Smooth muscle cell (in vitro differentiated cells): ENCODE measurements around the gene SMARCA5. TPM values are rescaled to one million over a fixed set of nuclear protein-coding genes. Genes with fewer than 3 reads are reported as not detected.

ENCODE experiments used
- DNase-seq: peaks from one replicate; lab custom pipeline; 2025; ENCODE audit not compliant: unreplicated experiment; lab: John Stamatoyannopoulos, UW
- H2AFZ ChIP-seq: fragments of 200-600 bp; sonication (generic); 2 replicates; pipeline ENCODE4 v1.6.0; 2016; ENCODE audit warnings: antibody characterized with exemption, low read depth, mild to moderate bottlenecking
- H3F3A ChIP-seq: fragments of 200-600 bp; sonication (generic); 2 replicates; pipeline ENCODE4 v1.6.0; 2017; ENCODE audit warnings: antibody characterized with exemption, low read depth
- H3K27ac ChIP-seq: fragments of 200-600 bp; sonication (generic); 2 replicates; pipeline ENCODE4 v1.5.1; 2016; ENCODE audit warnings: low read depth, mild to moderate bottlenecking
- H3K27me3 ChIP-seq: fragments of 200-600 bp; sonication (generic); 2 replicates; pipeline ENCODE4 v1.6.1; 2016; ENCODE audit warnings: low read depth, mild to moderate bottlenecking
- H3K36me3 ChIP-seq: fragments of 200-600 bp; sonication (generic); 2 replicates; pipeline ENCODE4 v1.5.1; 2016; ENCODE audit warnings: low read depth
- H3K4me1 ChIP-seq: fragments of 200-600 bp; sonication (generic); 2 replicates; pipeline ENCODE4 v1.5.1; 2016; ENCODE audit warnings: low read depth
- H3K4me2 ChIP-seq: fragments of 200-600 bp; sonication (generic); 2 replicates; pipeline ENCODE4 v1.6.0; 2016; ENCODE audit warnings: mild to moderate bottlenecking
- H3K4me3 ChIP-seq: fragments of 200-600 bp; sonication (generic); 2 replicates; pipeline ENCODE4 v1.5.1; 2016; ENCODE audit warnings: mild to moderate bottlenecking
- H3K79me2 ChIP-seq: fragments of 200-600 bp; sonication (generic); 2 replicates; pipeline ENCODE4 v1.6.0; 2016; ENCODE audit warnings: low read depth, mild to moderate bottlenecking
- H3K9ac ChIP-seq: fragments of 200-600 bp; sonication (generic); 2 replicates; pipeline ENCODE4 v1.6.0; 2016; ENCODE audit warnings: low read depth
- H3K9me3 ChIP-seq: fragments of 200-600 bp; sonication (generic); replicated peaks from 2 replicates; pipeline ENCODE4 v1.5.1; 2016; ENCODE audit warnings: low read depth
- H4K20me1 ChIP-seq: fragments of 200-600 bp; sonication (generic); 2 replicates; pipeline ENCODE4 v1.6.0; 2016; ENCODE audit warnings: low read depth
- CTCF ChIP-seq: fragments of 200-600 bp; sonication (generic); IDR thresholded peaks from 2 replicates; pipeline ENCODE4 v1.5.1; 2017; ENCODE audit warnings: borderline replicate concordance, mild to moderate bottlenecking, antibody characterized with exemption; ENCODE audit not compliant: insufficient read depth, poor library complexity, severe bottlenecking
- WGBS: methylation state at CpG from one replicate; pipeline ENCODE4 v1.1.7; 2016; ENCODE audit warnings: low lambda C conversion rate; 5-methylcytosine and 5-hydroxymethylcytosine counted together
- polyA plus RNA-seq: library from polyadenylated mRNA; unstranded; fragments of >200 nt; fragmentation: Nextera tagmentation; extraction: Ambion mirVana; gene quantifications from 2 replicates; pipeline ENCODE4 v1.2.1, GENCODE V29; 2016
- total RNA-seq: library from RNA; depleted of rRNA; stranded (reverse); fragments of >200 nt; gene quantifications from 2 replicates; pipeline ENCODE4 v1.2.3, GENCODE V29; 2014

Gene SMARCA5
- total and polyA plus RNA-seq, 2 experiments from 2014 or later, result 31.2 to 80.2 TPM

GRCh38 chr4:143481361-143481760 is 32.1 kb upstream of the SMARCA5 start:
- H3K79me2 ChIP-seq, result no peaks in the 10 kb centered on the region
- H3K36me3 ChIP-seq, result no peaks in the 10 kb centered on the region
- no peak overlapping the region for H3K27ac ChIP-seq
- no peak overlapping the region for H3K4me3 ChIP-seq
- H3K27me3 ChIP-seq, result no peaks in the 10 kb centered on the region
- no peak overlapping the region for H3K4me2 ChIP-seq
- no peaks in the 10 kb centered on the region for H3F3A ChIP-seq
- no peak for TF ChIP-seq CTCF
- H3K4me1 ChIP-seq, result no peaks in the 10 kb centered on the region
- H4K20me1 ChIP-seq, result no peaks in the 10 kb centered on the region
- no peak for DNase-seq
- H3K9ac ChIP-seq, result no peak overlapping the region
- WGBS, result 82% methylated on average over 3 of the region's 3 CpGs
- H2AFZ ChIP-seq, result no peak overlapping the region
- H3K9me3 ChIP-seq, result no peaks in the 10 kb centered on the region

GRCh38 chr4:143482840-143483239 is 30.7 kb upstream of the SMARCA5 start:
- WGBS, result 23% methylated on average over 1 of the region's 1 CpG
- no peak overlapping the region for H3K4me2 ChIP-seq
- no peak overlapping the region for H3K4me3 ChIP-seq
- DNase-seq, result no peak
- peak; percentile 67 for TF ChIP-seq CTCF
- no peaks in the 10 kb centered on the region for H3K4me1 ChIP-seq
- no peak overlapping the region for H3K9ac ChIP-seq
- no peaks in the 10 kb centered on the region for H3K9me3 ChIP-seq
- H3K27ac ChIP-seq, result no peak overlapping the region
- no peaks in the 10 kb centered on the region for H3K36me3 ChIP-seq
- no peak overlapping the region for H2AFZ ChIP-seq
- H3K27me3 ChIP-seq, result no peaks in the 10 kb centered on the region
- H3K79me2 ChIP-seq, result no peaks in the 10 kb centered on the region
- no peaks in the 10 kb centered on the region for H3F3A ChIP-seq
- H4K20me1 ChIP-seq, result no peaks in the 10 kb centered on the region

- WGBS, result 93% methylated on average over 1 of the region's 1 CpG
- no peaks in the 10 kb centered on the region for H3K79me2 ChIP-seq
- no peaks in the 10 kb centered on the region for H3K9me3 ChIP-seq
- no peak overlapping the region for H3K4me2 ChIP-seq
- no peak overlapping the region for H3K27ac ChIP-seq
- H3K36me3 ChIP-seq, result no peaks in the 10 kb centered on the region
- no peak for DNase-seq
- H3K4me1 ChIP-seq, result no peaks in the 10 kb centered on the region
- no peaks in the 10 kb centered on the region for H4K20me1 ChIP-seq
- H2AFZ ChIP-seq, result no peak overlapping the region
- TF ChIP-seq CTCF, result no peak
- H3K27me3 ChIP-seq, result no peaks in the 10 kb centered on the region
- no peak overlapping the region for H3K9ac ChIP-seq
- H3K4me3 ChIP-seq, result no peak overlapping the region
- H3F3A ChIP-seq, result no peaks in the 10 kb centered on the region
Measured at GRCh38 chr4:143486314-143486713, 27.2 kb upstream of the SMARCA5 start.

- H3K79me2 ChIP-seq, result no peaks in the 10 kb centered on the region
- 84% methylated on average over 3 of the region's 3 CpGs for WGBS
- no peaks in the 10 kb centered on the region for H3K4me1 ChIP-seq
- no peaks in the 10 kb centered on the region for H3K36me3 ChIP-seq
- H4K20me1 ChIP-seq, result no peaks in the 10 kb centered on the region
- no peak for TF ChIP-seq CTCF
- no peak overlapping the region for H3K4me3 ChIP-seq
- H3K4me2 ChIP-seq, result no peak overlapping the region
- no peaks in the 10 kb centered on the region for H3K9me3 ChIP-seq
- no peaks in the 10 kb centered on the region for H3K27me3 ChIP-seq
- no peak overlapping the region for H3K9ac ChIP-seq
- H3K27ac ChIP-seq, result no peak overlapping the region
- no peak for DNase-seq
- no peak overlapping the region for H2AFZ ChIP-seq
- no peaks in the 10 kb centered on the region for H3F3A ChIP-seq
Measured at GRCh38 chr4:143488687-143489086, 24.8 kb upstream of the SMARCA5 start.
